BJ (cell line): ENCODE data around the gene PRRX2. TPM values are rescaled to one million over a fixed set of nuclear protein-coding genes. Genes with fewer than 3 reads are reported as not detected.

Experiments
- CTCF ChIA-PET: fragments of 350-600 bp; formaldehyde crosslinking; extraction: SDS; loops from one replicate; lab custom pipeline; 2021; ENCODE audit warnings: antibody characterized with exemption, inconsistent platforms; lab: Yijun Ruan, JAX
- POLR2A ChIA-PET: fragments of 300-600 bp; sonication (Branson Sonifier 250); formaldehyde crosslinking; extraction: SDS; loops from one replicate; lab custom pipeline; 2021; ENCODE audit warnings: antibody characterized with exemption; lab: Charles Lee
- DNase-seq: peaks from one replicate; pipeline ENCODE4 v3.0.0-alpha.2; 2011; ENCODE audit warnings: low read depth
- H3K27me3 ChIP-seq: 2 replicates; pipeline ENCODE4 v1.6.0; 2011; ENCODE audit warnings: low read length; ENCODE audit not compliant: control insufficient read depth, insufficient read depth
- H3K36me3 ChIP-seq: 2 replicates; pipeline ENCODE4 v1.5.1; 2011; ENCODE audit warnings: low read length; ENCODE audit not compliant: control insufficient read depth, insufficient read depth
- H3K4me3 ChIP-seq: 2 replicates; pipeline ENCODE4 v1.5.1; 2011; ENCODE audit warnings: low read depth, mild to moderate bottlenecking, control low read depth, low read length
- polyA plus RNA-seq: library from polyadenylated mRNA; depleted of rRNA; stranded (reverse); fragments of >200 nt; gene quantifications from 2 replicates; pipeline ENCODE4 v1.2.3, GENCODE V29; 2011
- TF ChIP-seq, protein P1 (sequence below): IDR thresholded peaks from 2 replicates; pipeline ENCODE4 v1.5.1; 2011; ENCODE audit warnings: low read depth, mild to moderate bottlenecking, control low read depth, inconsistent platforms, low read length, moderate library complexity; ENCODE audit not compliant: insufficient read depth

Gene PRRX2
- polyA plus RNA-seq, 1 experiment, result 37.4 TPM

DNA sequence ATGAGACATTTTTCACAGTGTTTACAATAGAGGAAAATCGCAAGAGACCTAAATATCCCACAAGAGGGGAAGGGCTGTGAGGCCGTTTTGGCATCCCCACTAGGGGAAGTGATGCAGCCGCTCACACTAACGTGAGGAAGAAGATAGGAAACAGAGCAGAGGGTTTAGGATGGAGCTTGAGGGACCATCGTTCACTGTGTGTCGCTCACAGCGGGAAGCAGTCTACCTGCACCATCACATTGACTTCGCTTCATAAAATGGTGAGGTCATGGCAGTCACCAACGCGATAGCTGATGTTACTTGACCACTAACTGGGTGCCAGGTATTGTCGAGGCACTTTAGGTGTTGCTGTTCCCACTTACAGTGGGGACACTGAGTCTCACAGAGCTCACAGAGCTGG, 35.6 kb downstream of the PRRX2 start:
- ChIA-PET CTCF (interaction anchor here (3.1 to 4.4 kb wide), 2 partner anchors 25 to 59 kb away, joined by 9 to 24 read pairs; no protein-coding TSS in a partner anchor), POLR2A (no interaction called here)
- H3K27me3 ChIP-seq, result no peaks in the 10 kb centered on the region
- no peaks in the 10 kb centered on the region; the same call in 1 of the 2 replicates for H3K36me3 ChIP-seq
- DNase-seq, result no peak
- TF ChIP-seq, protein P1, sequence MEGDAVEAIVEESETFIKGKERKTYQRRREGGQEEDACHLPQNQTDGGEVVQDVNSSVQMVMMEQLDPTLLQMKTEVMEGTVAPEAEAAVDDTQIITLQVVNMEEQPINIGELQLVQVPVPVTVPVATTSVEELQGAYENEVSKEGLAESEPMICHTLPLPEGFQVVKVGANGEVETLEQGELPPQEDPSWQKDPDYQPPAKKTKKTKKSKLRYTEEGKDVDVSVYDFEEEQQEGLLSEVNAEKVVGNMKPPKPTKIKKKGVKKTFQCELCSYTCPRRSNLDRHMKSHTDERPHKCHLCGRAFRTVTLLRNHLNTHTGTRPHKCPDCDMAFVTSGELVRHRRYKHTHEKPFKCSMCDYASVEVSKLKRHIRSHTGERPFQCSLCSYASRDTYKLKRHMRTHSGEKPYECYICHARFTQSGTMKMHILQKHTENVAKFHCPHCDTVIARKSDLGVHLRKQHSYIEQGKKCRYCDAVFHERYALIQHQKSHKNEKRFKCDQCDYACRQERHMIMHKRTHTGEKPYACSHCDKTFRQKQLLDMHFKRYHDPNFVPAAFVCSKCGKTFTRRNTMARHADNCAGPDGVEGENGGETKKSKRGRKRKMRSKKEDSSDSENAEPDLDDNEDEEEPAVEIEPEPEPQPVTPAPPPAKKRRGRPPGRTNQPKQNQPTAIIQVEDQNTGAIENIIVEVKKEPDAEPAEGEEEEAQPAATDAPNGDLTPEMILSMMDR, result no peak
- H3K4me3 ChIP-seq, result no peak overlapping the region

DNA sequence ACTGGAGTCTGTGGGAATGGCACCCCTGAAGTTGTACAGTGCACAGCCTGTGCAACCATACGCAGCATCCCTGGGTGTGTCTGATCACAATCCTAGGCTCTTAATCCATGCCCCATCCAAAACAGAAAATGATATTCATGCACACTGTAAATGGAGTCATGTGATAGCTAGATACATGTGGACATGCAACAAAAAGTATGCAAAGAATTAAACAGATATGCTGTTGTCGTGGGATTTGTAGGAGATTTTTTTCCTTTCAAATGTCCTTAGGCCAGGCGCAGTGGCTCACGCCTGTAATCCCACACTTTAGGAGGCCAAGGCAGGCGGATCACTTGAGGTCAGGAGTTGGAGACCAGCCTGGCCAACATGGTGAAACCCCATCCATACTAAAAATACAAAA, 36.1 kb downstream of the PRRX2 start:
- no peaks in the 10 kb centered on the region for H3K27me3 ChIP-seq
- TF ChIP-seq, protein P1, result no peak
- H3K4me3 ChIP-seq, result no peak overlapping the region
- CTCF ChIA-PET, result interaction anchor here (0.7 to 4.4 kb wide), 3 partner anchors 25 to 59 kb away, joined by 3 to 24 read pairs (median 9); no protein-coding TSS in a partner anchor
- no peak for DNase-seq
- POLR2A ChIA-PET, result interaction anchor here (0.6 kb wide), 1 partner anchor 23 kb away, joined by 6 read pairs; no protein-coding TSS in a partner anchor
- H3K36me3 ChIP-seq, result no peaks in the 10 kb centered on the region; the same call in 1 of the 2 replicates

DNA sequence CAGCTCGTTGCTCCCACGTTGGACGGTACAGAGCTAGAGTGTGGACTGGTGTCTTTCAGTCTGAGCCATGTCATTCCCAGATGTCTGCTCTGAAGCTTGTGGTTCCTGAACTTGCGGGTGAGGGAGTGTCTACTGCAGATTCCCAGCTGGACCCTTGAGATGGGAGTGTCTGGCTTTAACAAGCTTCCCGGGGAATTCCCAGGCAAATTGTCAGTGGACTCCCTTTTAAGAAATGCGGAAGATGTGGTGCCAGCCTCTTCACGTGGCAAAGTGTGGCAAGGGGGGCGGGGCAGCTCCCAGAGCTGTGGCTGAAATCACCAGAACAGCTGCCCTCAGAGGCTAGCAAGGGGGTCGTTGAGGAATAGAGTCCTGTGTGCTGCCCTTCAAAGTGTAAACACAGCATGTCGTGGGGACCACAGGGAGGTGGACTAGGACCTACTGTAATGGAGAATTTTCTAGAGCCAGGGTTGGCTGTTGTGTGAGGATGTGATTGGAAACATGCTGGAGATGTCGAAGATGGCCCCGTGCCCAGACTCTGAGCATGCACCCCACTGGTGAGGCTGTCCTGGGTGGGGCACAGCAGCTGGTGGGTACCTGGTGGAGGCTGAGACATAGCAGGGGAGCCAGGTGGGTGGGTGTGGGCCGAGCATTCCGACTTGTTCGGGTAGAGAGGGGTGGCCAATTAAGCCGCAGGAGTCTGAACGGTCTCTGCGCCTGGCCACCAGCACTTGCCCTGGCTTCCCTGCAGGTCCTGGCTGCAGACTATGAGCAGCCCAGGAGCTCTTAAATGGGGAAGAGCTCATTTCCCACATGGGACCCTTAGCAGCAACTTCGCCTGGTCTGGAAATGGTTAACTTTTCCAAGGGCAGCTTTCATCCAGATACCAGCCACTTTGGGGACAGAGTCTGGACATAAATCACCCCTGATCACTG, 37.4 kb downstream of the PRRX2 start:
- Histone ChIP-seq H3K27me3 (no peaks in the 10 kb centered on the region), H3K4me3 (no peak overlapping the region), H3K36me3 (no peaks in the 10 kb centered on the region; the same call in 1 of the 2 replicates)
- ChIA-PET CTCF (interaction anchor here (1.1 to 4.4 kb wide), 4 partner anchors 10 to 60 kb away, joined by 4 to 24 read pairs (median 12); no protein-coding TSS in a partner anchor), POLR2A (interaction anchor here (0.5 kb wide), 1 partner anchor 783 kb away, joined by 3 read pairs; no protein-coding TSS in a partner anchor)
- TF ChIP-seq, protein P1, result no peak
- peak; percentile 95 for DNase-seq

DNA sequence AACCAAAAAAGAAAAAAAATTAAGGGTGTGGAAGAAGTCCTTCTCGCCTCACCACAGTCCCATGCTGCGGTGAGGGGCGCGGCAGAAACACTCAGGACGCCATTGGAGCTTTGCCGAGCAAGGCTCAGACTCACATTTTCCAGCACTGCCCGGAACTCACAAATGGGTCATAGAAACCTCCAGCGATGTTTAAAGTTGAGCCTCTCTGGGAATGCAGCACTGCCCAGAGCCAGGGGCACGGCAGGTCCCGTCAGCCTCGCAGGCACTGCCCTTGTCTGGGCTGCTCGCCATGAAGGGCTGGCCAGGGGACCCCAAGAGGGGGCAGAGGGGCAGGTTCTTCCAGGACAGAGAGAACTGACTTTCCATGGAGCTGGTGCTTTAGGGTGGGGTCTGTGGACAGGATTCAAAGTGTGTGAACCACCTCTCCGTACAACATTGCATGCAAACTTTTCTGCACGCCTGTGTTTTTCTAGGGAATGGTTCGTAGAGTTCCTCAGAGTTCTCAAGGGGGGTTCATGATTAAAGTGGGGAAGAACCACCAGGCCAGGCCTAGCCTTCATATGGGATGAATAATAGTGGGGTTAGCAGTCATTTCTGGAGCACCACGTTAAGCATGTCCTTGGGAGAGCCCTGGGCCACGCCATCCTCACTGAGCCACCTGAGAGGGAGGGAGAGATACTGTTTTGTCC, 38.4 kb downstream of the PRRX2 start:
- no peaks in the 10 kb centered on the region for H3K27me3 ChIP-seq
- H3K4me3 ChIP-seq, result no peak overlapping the region
- no peaks in the 10 kb centered on the region; the same call in 1 of the 2 replicates for H3K36me3 ChIP-seq
- peak; percentile 44 for DNase-seq
- POLR2A ChIA-PET, result no interaction called here
- TF ChIP-seq, protein P1, result no peak
- CTCF ChIA-PET, result interaction anchor here (0.6 to 4.4 kb wide), 5 partner anchors 9 to 78 kb away, joined by 3 to 24 read pairs (median 9); no protein-coding TSS in a partner anchor
